GM19035 (cell line): ENCODE data around the gene GATA2.

Experiments used
- ATAC-seq: cut with Tn5 transposase; IDR thresholded peaks from one replicate; pipeline ENCODE4 v1.9.1; 2021; ENCODE audit not compliant: unreplicated experiment

The GATA2 gene

DNA sequence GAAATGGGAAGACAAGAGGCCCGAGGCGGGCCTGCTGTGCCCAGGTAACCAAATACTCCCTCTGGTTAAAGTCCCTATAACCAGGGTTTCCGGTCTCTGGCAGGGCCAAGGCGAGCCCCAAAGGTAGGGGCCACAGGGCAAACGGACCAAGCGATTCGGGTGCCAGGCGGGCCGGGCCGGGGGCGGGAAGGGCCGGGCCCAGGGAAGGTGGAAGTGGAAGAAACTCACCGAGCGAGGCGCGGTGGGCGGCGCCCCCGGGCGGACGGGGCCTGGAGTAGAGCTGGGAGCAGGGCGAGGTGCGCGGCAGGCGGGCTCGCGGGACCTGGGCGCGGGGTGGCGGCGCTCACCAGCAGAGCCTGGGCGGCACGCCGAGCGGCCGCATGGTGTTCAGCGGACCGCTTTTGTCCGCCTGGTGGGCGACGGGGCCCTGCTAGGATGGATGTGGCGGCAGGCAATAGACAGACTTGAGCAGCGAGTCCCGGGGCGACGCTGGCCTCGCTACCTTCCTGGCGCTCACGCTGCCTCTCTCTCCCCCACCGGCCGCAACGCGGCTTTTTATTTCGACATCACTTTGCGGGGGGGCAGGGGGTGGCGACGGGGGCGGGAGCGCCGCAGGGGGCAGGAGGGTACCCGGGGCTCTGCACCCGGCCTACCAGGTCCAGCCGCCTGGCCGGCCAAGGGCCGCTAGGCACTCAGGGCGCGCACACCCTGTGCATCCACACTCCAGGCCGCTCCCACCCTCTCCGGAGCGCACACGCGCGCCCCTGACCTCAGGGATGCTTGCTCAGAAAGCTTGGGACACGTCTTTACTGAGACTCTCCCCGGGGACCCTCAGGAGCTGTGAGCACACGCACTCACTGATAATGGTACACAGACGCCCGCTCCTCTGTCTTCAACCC, at the start of gene GATA2:
Gene GATA2 (minus strand): TSS at position 531 of the 899 bp plus-strand sequence. CDS start 6,170 bp downstream, outside the sequence.
- ATAC-seq = no peak

GRCh38 chr3:128541246-128541645, 48.2 kb upstream of the GATA2 start:
- no peak for ATAC-seq

GRCh38 chr3:128539376-128539775, 46.4 kb upstream of the GATA2 start:
- no peak for ATAC-seq

- ATAC-seq = no peak
These were observed 44.2 kb upstream of the GATA2 start for GRCh38 chr3:128537091-128537703.

GRCh38 chr3:128532012-128532983, 39.3 kb upstream of the GATA2 start:
- no peak for ATAC-seq

DNA sequence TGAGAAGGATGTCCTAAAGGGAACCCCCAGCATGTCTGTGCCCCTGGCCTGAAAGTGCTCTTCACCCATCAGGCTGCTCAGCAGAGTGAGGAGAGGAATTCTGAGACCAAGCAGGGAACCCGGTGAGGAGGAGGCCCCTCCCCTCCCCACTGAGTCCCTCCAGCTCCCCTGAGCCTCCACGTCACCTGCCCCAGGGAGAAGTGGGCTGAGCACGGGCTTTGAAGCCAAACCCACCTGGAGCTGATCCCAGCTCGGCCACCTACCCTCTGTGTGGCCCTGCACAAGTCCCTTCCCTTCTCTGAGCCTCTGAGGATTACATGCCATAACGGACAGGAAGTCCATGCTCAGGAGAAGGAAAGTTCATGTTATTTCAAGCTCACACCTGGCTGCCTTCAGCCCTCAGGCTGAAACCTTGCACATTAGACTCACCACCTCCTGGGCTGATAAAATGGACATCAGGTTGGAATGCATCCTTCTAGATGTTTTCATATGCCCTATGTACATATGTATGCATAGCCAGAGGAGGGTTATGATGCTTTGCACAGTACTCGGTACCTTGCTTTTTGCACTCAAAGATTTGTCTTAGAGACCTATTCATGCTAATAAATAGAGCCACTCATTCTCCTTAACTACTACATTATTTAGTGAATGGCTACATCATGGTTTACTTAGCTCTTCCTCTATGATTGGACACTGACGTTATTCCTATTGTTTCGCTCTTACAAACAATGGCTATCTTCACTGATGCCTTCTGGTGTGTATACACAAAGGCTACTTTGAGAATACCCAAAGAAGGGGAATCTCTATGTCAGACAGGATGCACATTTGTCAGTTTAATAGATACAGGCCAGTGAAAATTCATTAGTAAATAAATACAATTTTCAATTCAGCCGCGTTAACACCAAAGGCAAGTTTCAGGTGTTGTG, 31.6 kb upstream of the GATA2 start:
- no peak for ATAC-seq

DNA sequence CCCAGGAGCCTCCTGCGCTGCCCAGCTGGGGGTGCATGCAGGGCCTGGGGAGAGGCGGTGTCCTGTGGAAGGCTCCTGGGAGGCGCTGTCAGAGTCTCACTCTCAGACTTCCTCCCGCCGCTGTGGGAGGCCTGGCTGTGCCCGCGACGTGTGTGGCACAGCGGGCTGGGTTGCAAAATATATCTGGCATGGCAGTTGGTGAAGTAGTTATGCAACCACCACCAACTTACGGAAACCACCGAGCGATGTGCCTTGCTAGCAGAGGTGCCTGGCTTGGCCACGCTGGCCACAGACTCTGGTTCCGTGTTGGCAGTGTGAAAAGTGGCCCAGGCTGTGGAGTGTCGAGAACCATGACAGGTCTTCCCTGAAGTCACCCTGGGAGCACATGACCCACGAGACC, 30.6 kb upstream of the GATA2 start:
- ATAC-seq = no peak

- ATAC-seq = no peak
These were observed 28.7 kb upstream of the GATA2 start for GRCh38 chr3:128521715-128522114.

DNA sequence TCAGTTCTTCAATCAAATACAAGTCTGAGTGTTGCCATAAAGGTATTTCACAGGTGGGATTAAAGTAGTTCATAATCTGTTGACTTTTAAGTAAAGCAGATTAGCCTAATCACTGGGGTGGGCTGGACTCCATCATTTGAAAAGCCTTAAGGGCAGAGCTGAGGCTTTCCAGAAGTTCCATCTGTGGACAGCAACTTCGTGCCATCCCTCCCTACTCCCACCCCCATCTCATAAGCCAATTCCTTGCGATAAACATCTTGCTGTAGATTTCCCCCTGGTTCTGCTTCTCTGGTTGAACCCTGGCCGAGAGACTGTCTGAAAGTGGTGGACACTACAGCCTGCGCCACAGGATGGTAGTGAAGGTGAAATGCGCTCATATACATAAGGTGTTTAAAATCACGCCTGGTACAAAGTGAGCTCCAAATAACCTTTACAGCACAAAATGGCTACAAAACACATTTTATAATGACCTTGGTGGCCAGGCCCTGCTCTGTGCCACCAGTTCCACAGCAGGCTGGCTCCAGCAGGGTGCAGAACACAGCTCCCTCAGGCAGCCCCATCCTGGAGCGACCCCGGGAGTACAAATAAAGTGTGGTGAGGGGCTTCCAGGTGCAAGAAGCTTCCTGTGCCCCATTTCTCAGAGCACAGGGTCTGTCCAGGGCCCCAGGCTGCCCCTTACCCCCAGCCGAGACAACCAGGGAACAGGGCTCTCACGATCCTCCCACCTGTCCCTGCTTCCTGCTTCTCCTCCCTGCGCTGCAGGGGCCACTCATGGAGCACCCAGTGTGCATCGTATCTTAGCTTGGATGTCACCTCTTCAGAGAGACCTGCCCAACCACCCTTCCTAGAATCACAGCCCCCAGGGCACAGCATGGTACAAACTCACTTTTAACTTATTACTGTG, 25.8 kb upstream of the GATA2 start:
- no peak for ATAC-seq

DNA sequence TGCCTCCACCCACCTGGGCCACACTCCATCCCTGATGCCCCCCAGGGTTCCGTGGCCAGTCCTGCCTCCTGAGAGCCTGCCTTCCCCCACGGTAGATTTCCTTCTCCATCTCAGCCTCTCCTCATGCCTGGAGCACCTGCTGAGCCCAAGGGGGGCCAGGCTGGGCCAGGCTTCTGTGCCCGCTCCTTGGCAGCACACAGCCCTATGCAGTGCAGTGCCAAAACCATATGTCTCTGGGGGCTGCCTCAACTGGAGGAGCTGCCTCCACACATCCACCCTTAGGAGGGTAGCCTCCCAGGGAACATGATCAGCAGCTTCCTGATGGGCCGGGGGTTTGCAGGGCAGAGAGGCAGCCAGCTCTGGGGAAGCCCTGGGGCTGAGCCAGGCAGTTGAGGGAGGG, 24.6 kb upstream of the GATA2 start:
- no peak for ATAC-seq

DNA sequence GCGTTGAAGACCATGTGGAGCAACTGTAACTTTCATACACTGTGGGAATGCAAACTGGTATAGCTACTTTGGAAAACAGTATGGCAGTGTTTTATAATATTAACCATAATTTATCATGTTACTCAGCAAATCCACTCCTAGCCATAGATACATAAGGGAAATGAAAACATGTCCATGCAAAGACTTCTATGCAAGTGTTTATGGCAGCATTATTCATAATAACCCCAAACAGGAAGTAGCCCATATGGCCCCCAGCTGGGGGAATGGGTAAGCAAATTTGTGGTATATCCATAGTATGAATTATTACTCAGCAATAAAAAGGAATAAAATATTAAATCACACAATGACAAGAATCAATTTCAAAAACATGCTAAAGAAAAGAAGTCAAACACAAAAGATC, 23.0 kb upstream of the GATA2 start:
- ATAC-seq = no peak

GRCh38 chr3:128508852-128509251, 15.9 kb upstream of the GATA2 start:
- no peak for ATAC-seq

- ATAC-seq = no peak
These were observed 13.8 kb upstream of the GATA2 start for GRCh38 chr3:128506754-128507153.

DNA sequence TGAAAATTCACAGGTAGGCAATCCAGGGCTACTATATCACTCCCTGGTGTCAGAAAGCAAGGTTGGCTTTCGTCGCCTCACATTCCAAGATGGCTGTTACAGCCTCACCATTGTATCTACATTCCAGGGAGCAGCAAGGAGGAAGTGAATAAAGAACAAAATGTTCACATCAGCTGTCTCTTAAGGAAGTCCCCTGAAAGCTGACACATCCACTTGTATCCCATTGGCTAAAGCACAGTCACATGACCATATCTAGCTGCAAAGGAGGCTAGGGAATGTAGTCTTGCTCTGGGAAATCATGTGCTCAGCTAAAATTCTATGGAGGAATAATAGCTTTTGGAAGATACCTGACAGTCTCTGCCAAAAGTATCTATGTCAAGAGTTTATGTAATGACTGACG, 12.8 kb upstream of the GATA2 start:
- no peak for ATAC-seq

GRCh38 chr3:128504963-128505730, 12.1 kb upstream of the GATA2 start:
- ATAC-seq = no peak

GRCh38 chr3:128504533-128504915, 11.5 kb upstream of the GATA2 start:
- ATAC-seq = no peak

- ATAC-seq = no peak
These were observed 10.9 kb upstream of the GATA2 start for GRCh38 chr3:128503751-128504532.
